ENCODE results near the gene SGCA.

Gene SGCA

GRCh38 chr17:50218771-50219315, 53.0 kb downstream of the SGCA start:
- no peak overlapping the region for H3K27ac ChIP-seq (ENCODE audit: low read length)

GRCh38 chr17:50219342-50219741, 53.5 kb downstream of the SGCA start:
- Histone ChIP-seq H3K9ac (ENCODE audit: low read depth, low read length) (no peak overlapping the region), H3K79me2 (ENCODE audit: insufficient read depth, low read length) (no peaks in the 10 kb centered on the region), H3K4me1 (ENCODE audit: insufficient read depth, low read length) (peaks cover 3% of the 10 kb centered on the region; the same call in 1 of the 2 replicates), H3K27ac (ENCODE audit: low read length) (no peak overlapping the region), H3K4me2 (ENCODE audit: insufficient read depth, low read length) (no peak overlapping the region), H4K20me1 (ENCODE audit: insufficient read depth, low read length) (no peaks in the 10 kb centered on the region), H3K36me3 (ENCODE audit: insufficient read depth, low read length) (no peaks in the 10 kb centered on the region), H3K4me3 (ENCODE audit: low read depth in 1 of 2, low read length in 2 of 2) (no peak overlapping the region), H3K27me3 (ENCODE audit: insufficient read depth, low read length, poor library complexity) (peaks cover 7% of the 10 kb centered on the region), H2AFZ (ENCODE audit: low read depth, low read length) (no peak overlapping the region), H3K9me3 (ENCODE audit: insufficient read depth, low read length, severe bottlenecking) (no peaks in the 10 kb centered on the region)
- DNase-seq: no peak
- no peak for TF ChIP-seq CTCF (IDR thresholded peaks at IDR 0.05; ENCODE audit: borderline replicate concordance, extremely low read depth, low read length, poor library complexity, severe bottlenecking)
- TF ChIP-seq EZH2 (IDR thresholded peaks at IDR 0.05; ENCODE audit: borderline replicate concordance, low read depth, low read length, severe bottlenecking): no peak
- ATAC-seq (ENCODE audit: insufficient read depth, low read depth): no peak

More at GRCh38 chr17:50218771-50219315, 53.0 kb downstream of the SGCA start:
- H3K9me3 ChIP-seq (ENCODE audit: insufficient read depth, low read length, severe bottlenecking): no peaks in the 10 kb centered on the region
- no peak overlapping the region for H3K4me3 ChIP-seq (ENCODE audit: low read depth in 1 of 2, low read length in 2 of 2)
- ATAC-seq (ENCODE audit: insufficient read depth, low read depth) (no peak), DNase-seq (no peak)
- H3K4me2 ChIP-seq (ENCODE audit: insufficient read depth, low read length): no peak overlapping the region
- no peaks in the 10 kb centered on the region for H4K20me1 ChIP-seq (ENCODE audit: insufficient read depth, low read length)
- no peak overlapping the region for H3K9ac ChIP-seq (ENCODE audit: low read depth, low read length)
- no peak overlapping the region for H2AFZ ChIP-seq (ENCODE audit: low read depth, low read length)
- H3K27me3 ChIP-seq (ENCODE audit: insufficient read depth, low read length, poor library complexity): peaks cover 7% of the 10 kb centered on the region
- no peaks in the 10 kb centered on the region for H3K36me3 ChIP-seq (ENCODE audit: insufficient read depth, low read length)
- peaks cover 3% of the 10 kb centered on the region; the same call in 1 of the 2 replicates for H3K4me1 ChIP-seq (ENCODE audit: insufficient read depth, low read length)
- TF ChIP-seq EZH2 (IDR thresholded peaks at IDR 0.05; ENCODE audit: borderline replicate concordance, low read depth, low read length, severe bottlenecking): no peak
- TF ChIP-seq CTCF (IDR thresholded peaks at IDR 0.05; ENCODE audit: borderline replicate concordance, extremely low read depth, low read length, poor library complexity, severe bottlenecking): no peak
- no peaks in the 10 kb centered on the region for H3K79me2 ChIP-seq (ENCODE audit: insufficient read depth, low read length)

GRCh38 chr17:50219939-50220465, 54.2 kb downstream of the SGCA start:
- DNase-seq (no peak), ATAC-seq (ENCODE audit: insufficient read depth, low read depth) (no peak)
- no peak overlapping the region for H3K4me3 ChIP-seq (ENCODE audit: low read depth in 1 of 2, low read length in 2 of 2)
- H3K36me3 ChIP-seq (ENCODE audit: insufficient read depth, low read length): no peaks in the 10 kb centered on the region
- H3K4me2 ChIP-seq (ENCODE audit: insufficient read depth, low read length): no peak overlapping the region
- no peaks in the 10 kb centered on the region for H3K79me2 ChIP-seq (ENCODE audit: insufficient read depth, low read length)
- H3K27ac ChIP-seq (ENCODE audit: low read length): no peak overlapping the region
- H3K9ac ChIP-seq (ENCODE audit: low read depth, low read length): no peak overlapping the region
- H2AFZ ChIP-seq (ENCODE audit: low read depth, low read length): no peak overlapping the region
- H3K4me1 ChIP-seq (ENCODE audit: insufficient read depth, low read length): peaks cover 3% of the 10 kb centered on the region; the same call in 1 of the 2 replicates
- no peaks in the 10 kb centered on the region for H4K20me1 ChIP-seq (ENCODE audit: insufficient read depth, low read length)
- H3K9me3 ChIP-seq (ENCODE audit: insufficient read depth, low read length, severe bottlenecking): peaks cover 2% of the 10 kb centered on the region
- TF ChIP-seq CTCF (IDR thresholded peaks at IDR 0.05; ENCODE audit: borderline replicate concordance, extremely low read depth, low read length, poor library complexity, severe bottlenecking): no peak
- no peak for TF ChIP-seq EZH2 (IDR thresholded peaks at IDR 0.05; ENCODE audit: borderline replicate concordance, low read depth, low read length, severe bottlenecking)
- peaks cover 7% of the 10 kb centered on the region for H3K27me3 ChIP-seq (ENCODE audit: insufficient read depth, low read length, poor library complexity)
